Suprapubic skin (tissue), 3 donors: Measurements from ENCODE around the gene TEX51.

ENCODE experiments used
- CTCF ChIP-seq, 2 donors: fragments of 200-600 bp in 1 of 2; fragments of 450-650 bp in 1 of 2; sonication (generic) in 1 of 2; IDR thresholded peaks; one replicate each; pipeline ENCODE4 v1.5.1; 2016 to 2019; ENCODE audit warnings: antibody characterized with exemption in 2 of 2, mild to moderate bottlenecking in 1 of 2, moderate library complexity in 1 of 2
- POLR2A ChIP-seq, 2 donors: fragments of 450-650 bp; IDR thresholded peaks; one replicate each; pipeline ENCODE4 v1.6.1; 2017; ENCODE audit warnings: antibody characterized with exemption in 2 of 2, mild to moderate bottlenecking in 2 of 2, moderate library complexity in 2 of 2

- no peak for TF ChIP-seq CTCF (IDR thresholded peaks at IDR 0.05)
- TF ChIP-seq POLR2A (IDR thresholded peaks at IDR 0.05) = no peak
These were observed at the start of gene TEX51 for GRCh38 chr2:126898636-126899035.
